Sigmoid colon (tissue), 4 donors: Measurements from ENCODE around the gene PRIMA1.

ENCODE experiments used
- CTCF ChIP-seq, 4 experiments: fragments of 450-650 bp in 3 of 4; fragments of 200-600 bp in 1 of 4; IDR thresholded peaks; one replicate each; pipeline ENCODE4 v1.5.1; 2016 to 2019; ENCODE audit warnings: antibody characterized with exemption in 4 of 4, mild to moderate bottlenecking in 3 of 4, moderate library complexity in 2 of 4
- POLR2A ChIP-seq, 2 donors: fragments of 450-650 bp; IDR thresholded peaks; one replicate each; pipeline ENCODE4 v1.6.1; 2016; ENCODE audit warnings: antibody characterized with exemption in 2 of 2, mild to moderate bottlenecking in 2 of 2, moderate library complexity in 2 of 2
- POLR2AphosphoS5 ChIP-seq, 4 donors: sonication (generic); formaldehyde crosslinking; IDR thresholded peaks; one replicate each; pipeline ENCODE4 v1.6.1; 2017; ENCODE audit warnings: antibody characterized with exemption in 4 of 4

DNA sequence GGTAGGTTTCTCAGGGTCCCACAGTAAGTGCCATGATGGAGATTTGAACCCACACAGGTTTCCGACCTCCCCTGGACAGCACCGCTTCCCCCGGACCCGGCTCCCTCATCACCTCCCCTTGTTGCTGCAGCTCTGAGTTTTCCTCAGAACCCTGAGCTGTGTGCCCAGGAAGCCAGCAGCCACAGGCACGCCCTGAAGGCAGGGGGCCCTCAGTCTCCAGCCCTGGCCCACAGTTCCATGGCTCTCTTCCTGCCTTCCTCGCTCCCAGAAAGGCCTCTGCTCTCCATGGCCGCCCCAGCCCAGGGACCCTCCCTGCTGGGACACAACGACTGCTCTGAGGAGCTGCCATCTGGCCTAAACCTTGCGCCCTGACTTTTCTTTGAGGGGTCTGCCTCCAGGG is 35.8 kb upstream of the PRIMA1 start:
- TF ChIP-seq POLR2A (IDR thresholded peaks at IDR 0.05) (no peak), CTCF (IDR thresholded peaks at IDR 0.05) (no peak), POLR2AphosphoS5 (IDR thresholded peaks at IDR 0.05) (no peak)
